Measurements from ENCODE around the gene CASZ1.

CASZ1 gene

DNA sequence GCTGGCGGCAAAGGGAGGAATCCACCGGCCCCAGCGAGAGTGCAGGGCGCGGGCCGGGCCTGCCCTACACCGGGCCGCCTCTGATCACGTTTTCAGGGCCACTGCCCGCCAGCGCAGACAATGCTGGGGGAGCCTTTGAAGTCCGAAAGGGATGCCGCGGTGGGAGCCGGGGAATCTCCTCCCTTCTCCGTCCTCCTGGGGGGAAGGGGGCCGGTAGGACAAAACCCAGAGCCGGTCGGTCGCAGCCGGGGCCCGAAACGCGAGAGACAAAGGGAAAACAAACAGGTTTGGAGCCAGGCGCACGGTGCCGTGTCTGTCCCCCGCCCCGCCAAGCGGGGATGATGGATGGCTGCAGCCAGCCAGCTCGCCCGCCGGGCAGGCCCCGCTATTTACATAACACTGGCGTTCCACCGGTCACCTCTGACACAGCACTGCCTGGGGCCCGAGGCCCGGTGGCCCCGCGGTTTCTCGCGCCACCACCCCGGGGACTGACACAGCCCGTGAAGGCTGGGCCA lies 92.0 kb downstream of the CASZ1 start:
- DNase-seq (ENCODE audit: low read depth) = no peak

DNA sequence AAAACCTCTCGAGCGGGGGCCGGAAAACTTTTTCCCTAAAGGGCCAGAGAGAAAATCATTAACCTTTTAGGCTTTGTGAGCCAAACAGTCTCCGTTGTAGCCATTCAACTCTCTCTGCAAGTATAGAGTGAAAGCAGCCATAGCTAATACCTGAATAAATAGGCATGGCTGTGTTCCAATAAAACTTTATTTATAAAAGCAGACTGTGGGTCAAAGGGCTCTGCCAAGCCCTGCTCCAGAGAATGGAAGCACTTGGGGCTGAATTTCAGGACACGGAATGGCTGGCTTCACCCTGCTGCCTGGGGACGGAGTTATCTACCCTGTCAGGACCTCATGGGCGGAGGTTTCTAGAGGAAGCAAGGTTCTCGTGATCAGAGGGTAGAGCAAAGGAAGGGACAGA lies 92.7 kb downstream of the CASZ1 start:
- DNase-seq (ENCODE audit: low read depth) = no peak

DNA sequence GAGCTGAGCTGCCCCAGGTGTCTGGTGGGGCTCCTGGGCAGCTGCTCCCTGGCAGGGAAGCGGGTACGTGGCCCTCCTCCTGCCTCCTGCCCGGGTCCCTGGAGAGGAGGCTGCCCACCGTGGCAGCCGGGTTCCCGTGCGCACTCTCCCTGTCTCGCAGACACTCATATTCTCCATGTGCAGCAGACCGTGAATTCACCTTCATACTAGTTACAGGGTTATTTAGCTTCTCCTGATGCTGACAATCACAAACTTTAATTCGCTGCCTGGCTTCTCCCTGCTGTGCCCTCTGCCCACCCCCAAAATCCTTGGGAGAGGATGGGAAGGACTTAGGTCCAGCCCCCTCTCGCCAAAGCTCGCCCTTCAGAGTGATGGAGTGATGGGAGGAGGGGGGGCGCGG lies 95.3 kb downstream of the CASZ1 start:
- no peak for DNase-seq (ENCODE audit: low read depth)

DNA sequence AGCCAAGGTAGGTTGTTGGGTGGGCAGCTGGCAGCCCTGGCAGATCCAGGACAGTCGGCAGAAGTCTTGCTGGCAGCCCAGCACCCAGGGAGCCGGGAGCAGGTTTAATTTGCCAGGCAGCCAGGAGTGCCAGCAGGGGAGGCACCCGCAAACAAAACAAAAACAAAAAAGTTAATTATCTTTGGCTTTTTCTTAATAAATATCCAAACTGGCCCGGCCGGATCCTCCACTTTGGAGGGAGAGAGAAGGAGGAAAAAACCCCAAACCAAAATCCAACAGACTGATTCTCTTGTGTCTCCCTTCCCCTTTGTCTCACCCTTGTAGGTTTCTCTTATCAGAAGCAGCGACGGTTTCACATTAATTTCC lies 97.0 kb downstream of the CASZ1 start:
- no peak for DNase-seq (ENCODE audit: low read depth)

DNA sequence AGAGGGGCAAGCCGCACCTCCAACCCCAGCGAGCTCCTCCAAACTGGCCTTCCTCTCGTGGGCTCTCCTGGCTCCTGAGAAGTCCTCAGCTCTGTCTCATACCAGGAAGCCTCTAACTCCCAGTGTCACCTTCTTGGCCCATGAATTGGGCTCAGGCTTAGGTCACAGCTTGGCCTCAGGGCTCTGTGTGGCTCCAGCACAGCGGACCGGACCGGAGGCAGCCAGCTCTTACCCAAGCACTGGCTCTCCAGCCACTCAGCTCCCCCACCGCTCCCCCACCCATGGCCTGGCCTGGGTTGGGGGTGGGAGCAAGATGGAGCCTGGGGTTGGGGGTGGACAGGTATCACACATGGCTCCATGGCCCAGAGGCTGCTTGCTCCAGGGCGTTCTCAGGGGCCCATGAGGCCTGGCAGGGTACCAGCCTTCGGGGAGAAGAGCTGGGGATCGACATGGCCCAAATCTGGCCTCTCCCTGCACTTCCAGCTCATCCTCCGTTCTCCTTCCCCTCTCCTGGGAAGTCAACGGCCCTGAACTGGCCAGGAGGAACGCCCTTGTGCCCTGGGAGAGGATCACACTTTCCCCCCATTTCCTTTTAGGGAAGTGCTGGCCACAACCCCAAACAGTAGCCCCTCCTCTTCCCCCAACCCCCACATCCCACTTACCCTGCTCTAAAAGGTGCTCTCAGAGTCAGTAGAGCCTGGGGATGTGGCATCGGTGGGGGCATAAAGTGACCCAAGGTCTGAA lies 97.5 kb downstream of the CASZ1 start:
- DNase-seq (ENCODE audit: low read depth) = no peak

DNA sequence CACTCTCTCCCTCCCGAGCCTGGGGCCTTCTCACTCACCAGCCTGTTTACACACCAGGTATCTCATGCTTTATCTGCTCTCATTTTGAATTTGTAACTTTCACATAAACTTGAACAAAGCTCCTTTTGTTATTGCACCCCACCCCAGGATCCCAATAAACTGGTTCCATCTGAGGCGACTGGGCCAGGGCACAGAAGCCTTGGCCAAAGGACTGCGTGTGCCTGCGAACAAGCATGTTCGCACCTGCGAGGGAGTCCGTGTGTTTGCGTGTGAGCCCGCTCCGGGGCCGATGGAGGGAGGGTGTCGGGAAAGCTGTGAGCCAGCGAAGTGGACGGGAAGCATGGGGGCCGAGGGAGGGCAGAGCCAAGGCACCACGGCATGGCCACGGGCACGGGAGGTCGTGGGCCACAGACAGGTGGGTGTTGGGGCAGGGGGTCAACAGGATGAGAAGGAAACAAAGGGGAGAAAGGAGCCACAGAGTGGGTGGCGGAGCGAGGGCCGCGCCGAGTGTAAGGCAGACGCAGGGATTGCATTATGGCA lies 98.8 kb downstream of the CASZ1 start:
- no peak for DNase-seq (ENCODE audit: low read depth)

DNA sequence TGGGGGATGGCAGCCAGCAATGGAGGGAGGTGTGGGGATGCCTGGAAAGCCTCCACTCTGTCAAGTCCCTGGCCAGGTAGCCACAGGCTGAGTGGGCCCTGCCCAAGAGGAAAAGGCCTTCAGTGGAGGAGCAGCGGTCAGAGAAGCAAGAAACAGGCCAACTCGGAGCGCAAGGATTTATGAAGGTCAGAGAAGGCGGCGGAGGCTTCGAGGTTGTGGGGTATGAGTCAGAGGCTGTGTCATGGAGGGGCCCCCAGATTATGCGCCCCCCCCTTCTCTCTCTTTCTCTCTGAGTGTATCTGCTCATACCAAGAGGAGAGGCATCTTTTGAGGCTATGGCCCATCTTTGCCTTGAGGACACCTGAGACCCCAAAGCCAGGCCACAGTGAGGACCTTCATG lies 99.5 kb downstream of the CASZ1 start:
- DNase-seq (ENCODE audit: low read depth) = no peak

DNA sequence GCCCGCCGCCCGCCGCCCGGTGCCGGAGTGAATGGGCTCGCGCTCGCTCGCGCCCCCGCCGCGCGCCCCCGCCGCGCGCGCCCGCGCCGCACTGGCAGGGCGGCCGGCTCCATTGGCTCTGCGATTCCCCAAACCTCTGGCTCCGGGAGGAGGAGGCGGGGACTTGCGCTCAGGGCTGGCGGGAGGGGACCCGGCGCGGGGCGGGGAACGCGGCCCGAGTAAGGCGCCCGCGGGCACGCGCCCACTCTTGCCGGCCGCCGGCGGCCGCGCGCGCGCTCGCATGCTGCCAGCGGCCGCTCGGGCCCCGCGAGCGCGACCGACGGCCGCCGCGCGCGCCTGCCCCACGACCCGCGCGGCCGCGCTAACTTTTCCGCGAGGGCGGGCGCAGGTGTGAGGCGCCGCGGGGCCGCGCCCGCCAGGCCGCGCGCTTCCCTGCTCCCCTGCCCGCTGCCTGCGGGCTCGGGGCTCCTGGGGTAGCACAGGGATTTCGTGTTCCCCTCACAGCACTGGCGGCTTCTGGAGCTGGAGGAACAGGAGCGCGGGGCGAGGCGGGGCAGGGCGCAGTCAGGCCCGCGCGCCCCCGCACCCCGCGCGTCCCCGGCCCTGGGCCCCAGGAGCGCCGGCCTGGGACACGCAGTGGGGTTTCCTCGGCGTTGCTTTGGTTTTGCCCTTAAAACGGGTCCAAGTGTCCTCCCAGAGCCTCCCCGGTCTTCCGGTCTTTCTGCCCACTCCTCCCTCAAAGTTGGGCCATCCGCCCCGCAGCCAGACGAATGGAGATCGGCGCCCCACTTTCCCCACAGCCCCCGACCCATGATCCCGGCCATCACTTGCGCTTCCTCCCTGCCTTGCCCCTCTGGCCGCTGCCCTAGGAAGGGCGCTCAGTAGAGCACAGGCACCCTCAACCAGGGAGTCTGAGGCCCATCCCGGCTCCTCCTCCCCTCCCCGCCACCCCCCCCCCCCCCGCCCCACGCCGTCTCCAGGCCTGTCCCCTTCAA lies 101.5 kb downstream of the CASZ1 start:
- DNase-seq (ENCODE audit: low read depth) = no peak

DNA sequence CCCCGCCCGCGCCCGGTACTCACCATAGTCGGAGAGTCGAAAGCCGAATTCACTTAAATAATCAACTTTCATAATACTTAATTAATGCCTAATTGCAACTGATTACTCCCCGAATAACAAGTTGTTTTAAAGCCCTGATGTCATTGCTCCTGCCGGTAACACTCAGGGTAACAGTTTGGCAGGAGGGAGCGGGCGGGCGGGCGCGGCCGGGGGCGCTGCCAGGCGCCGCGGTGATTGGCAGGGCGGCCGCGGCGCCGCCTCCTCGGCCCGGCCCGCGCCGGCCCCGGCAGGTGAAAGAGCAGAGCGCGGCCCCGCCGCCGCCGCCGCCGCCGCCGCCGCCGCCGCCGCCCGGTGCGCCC lies 102.2 kb downstream of the CASZ1 start:
- no peak for DNase-seq (ENCODE audit: low read depth)

DNA sequence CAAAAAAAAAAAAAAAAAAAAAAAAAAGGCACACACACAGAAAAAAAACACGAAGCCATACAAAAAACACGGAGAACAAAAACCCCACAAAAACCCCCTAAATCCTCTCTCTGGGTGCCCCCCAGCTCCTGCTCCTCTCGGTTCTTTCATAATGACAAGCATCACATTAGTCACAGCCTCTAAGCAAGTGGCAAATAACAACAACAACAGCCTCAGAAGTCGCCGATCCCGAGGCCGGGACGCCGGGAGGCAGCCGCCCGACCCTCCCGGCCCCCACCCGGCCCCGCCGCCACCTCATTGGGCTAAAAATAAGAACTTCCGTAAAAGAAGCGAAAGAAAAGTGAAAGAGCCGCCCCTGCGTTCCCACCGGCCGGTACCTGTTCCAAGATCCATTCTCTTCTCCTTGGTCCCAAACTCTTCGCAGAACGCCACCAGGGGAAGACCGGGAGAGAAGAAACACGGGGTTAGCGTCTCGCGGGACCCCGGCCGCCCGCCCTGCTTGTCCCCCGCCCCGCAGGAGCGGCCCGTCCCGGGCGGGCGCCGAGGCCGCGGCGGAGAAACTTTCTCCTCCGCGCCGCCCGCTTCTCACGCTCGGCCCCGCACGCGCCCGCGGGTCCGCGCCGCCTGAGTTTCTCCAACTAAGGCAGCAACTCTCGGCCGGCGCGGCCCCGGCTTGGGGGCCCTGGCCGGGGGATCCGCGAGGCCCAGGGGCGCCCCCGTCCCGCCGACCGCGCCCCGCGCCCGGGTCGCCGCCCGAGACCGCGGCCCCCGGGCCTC lies 102.8 kb downstream of the CASZ1 start:
- DNase-seq (ENCODE audit: low read depth) = no peak

DNA sequence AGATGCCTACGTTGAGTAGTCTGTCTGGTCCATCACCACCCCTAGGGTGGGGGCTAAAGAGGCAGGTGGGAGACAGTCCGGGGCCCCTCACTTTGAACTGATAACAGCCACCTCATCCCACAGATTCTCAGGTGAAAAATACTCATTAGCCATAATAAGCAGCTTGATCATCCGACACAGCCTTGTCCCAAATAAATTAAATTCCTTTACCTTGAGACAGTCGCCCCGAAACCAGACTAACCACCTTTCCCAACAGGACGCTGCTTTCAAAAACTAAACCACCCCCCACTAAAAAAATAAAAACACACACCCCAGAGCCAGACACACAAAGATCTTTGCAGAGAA lies 103.3 kb downstream of the CASZ1 start:
- DNase-seq (ENCODE audit: low read depth) = no peak

DNA sequence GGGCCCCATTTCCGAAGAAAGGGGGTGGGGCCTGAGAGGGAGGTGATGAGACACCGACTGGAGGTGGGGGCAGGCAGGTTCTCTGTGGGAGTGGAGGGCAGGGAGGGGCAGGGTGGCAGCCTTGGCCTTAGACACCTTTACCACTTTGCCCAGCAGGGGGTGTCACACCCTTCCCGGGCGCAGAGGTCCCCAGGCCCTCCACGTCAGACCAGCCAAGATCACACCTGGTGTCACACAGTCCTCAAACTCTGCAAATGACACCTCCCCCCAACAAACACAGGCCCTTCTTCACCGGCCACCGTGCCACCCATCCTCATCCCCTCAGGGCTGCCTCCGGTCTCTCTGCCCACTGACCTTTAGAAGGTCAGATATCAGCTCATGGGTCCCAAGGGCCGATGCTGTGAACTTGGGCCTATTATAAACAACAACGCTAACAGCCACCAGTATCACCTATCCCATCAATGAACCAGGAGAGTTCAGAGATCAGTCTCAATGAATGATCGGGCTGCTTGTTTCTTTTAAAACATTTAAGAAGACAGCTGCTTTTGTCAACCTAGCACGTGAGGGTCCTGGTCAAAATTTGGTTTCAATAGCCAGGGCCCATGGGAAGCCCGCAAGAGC lies 103.9 kb downstream of the CASZ1 start:
- no peak for DNase-seq (ENCODE audit: low read depth)

DNA sequence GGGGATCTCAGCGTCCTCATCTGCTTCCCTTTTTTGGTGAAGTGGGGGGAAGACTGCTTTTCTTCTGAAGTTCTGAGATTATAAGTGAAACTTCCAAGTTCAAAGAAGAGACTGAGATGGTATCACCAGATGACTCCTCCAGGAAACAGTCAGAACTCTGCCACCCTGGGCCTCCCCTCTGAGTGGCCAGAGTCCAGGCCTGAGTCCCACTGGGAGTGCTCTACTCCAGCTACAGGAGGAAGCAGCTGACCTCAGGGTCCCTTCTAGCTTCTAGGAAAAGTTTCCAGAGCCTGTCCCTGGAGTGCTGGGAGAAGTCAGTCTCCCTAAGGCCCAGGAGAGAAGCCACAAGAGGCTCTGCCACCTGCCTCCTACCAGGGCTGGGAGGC lies 104.7 kb downstream of the CASZ1 start:
- DNase-seq (ENCODE audit: low read depth) = no peak

DNA sequence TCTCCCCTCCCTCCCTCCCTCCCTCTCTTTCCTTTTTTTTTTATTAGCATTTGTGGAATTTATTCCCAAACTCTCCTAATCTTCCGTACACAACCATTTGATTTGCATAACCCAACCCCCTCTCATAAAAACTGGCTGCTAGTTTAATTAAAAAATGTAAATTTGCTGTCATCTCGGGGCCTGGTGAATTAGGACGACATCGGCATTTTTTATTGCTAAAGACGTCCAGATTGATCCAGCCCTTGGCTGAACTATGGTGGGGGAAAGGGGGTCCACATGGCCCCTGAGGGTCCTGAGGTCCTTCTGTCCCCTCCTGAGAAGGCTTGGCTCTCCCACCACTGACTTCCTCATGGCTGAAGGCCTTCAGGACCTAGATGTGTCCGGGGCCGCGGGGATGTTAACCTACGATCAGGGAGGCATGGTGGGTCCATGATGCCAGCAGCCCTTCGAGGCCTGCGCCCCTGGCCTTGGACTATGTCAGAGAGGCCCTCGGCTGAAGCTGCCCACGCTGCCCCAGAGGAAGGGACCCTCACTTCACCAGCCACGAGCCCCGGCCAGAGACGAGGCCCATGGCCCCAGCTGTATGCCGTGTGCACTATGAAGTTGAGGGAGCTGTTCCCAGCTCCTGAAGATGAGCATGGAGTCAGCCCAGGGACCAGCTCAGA lies 105.2 kb downstream of the CASZ1 start:
- DNase-seq (ENCODE audit: low read depth) = no peak

DNA sequence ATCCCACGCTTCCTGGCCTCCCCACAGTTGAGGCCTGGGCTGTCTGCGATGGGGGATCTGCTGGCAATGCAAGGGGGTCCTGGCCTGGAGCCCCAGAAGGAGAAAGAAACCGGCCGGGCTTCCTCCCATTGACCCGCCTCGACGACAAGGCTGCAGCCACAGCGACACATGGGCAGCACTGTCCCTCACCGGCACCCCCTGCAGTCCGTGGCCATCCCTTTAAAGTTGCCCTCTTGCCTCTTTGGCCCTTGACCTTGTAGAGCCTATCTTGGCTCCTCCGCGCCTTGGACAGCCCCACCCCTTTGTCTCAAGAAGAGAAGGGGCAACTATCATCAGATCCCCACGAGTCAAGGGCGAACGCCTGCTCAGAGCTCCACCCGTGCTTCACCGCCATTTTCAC lies 106.0 kb downstream of the CASZ1 start:
- DNase-seq (ENCODE audit: low read depth) = no peak

DNA sequence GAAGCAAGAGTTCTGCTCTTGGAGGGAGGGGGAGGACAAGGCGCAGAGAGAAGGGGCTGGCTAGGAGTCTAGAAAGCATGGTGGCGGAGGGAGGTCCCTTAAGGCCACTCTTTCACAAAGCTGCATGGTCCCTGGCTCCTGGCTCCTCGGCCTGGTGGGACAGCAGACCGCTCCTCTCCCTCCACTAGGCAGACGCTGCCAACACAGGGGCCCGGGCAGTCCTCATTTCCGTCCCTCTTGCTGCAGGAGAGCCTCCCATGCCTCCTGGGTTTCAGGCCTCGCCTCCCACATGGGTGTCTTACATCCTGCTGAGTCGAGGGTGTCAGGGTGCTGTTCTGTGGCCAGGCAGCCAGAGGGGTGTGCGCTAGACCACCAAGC lies 108.0 kb downstream of the CASZ1 start:
- no peak for DNase-seq (ENCODE audit: low read depth)

DNA sequence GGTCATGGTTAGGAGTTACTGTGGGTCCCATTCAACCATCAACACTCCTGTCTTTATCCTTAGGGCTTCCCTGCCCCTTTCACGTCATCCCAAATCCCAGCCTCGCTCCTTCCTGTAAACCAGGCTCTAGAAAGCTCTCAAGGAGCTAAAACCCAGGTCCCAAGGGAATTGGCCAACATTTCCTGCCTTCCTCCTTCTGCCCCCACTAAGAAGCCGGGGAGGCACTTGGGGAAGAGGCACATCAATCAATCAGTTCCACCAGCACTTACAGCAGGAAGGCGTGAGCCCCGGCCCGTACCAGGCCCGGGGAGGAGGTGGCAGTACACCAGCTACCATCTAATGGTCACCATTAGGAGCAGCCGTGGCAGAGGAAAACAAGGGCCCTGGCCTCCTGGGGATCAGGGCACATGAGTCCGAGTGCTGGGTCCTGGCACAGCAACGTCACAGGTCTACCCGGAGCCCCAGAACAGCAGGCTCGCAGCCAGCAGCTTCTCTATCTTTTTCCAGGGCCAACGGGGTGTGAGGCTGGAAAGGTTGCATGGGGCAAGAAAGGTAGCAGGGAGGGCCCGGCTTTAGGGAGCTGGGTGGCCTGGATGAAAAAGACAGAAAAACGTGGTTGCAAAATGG lies 108.6 kb downstream of the CASZ1 start:
- DNase-seq (ENCODE audit: low read depth) = no peak

DNA sequence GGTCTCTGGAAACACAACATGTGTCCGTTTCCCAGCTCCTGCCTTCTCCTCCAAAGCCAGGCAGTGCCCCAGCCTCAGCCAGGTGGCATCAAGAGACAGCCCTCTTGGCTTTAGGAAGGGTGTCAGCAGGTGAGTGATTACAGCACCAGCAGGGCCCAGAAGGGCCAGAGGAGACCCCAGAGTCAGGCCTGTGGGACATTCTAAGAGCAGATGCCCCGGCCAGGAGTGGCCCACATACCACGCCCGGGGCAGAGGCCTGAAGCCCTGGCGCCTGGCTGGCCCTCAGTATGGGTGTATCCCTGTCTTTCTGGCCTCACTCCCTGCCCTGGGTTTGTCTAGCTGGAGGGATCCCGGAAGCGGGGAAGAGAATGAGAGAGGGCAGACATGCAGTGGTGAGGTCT lies 109.2 kb downstream of the CASZ1 start:
- no peak for DNase-seq (ENCODE audit: low read depth)

DNA sequence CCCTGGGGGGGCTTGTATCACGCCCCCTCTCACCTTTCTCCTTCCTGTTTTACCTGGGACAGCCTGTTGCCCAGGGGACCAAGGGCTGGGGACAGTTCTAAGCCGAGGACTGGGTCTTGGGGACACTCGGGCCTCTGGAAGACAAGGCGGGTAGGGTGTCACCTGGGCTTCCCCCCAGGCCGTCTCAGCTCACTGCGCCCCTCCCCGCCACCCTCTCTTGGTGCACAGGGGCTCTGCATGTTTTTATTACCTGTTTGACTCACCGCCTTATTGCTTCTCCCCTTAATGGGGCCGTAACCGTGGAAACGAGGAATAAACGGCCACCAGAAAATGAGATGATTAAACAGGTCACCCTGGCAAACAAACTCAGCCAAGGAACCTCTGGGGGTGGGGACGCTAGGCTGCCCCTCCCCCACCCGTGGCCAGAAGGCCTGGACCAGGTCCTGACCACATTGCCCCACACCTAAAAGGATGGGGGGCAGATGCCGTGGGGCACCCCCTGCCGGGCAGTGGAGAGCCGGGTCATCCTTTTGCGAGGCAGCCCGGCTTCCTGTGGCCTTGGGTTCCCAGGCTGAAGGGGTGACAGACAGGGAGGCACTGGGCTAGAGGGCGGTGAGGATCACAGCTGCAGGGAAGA lies 109.9 kb downstream of the CASZ1 start:
- no peak for DNase-seq (ENCODE audit: low read depth)

DNA sequence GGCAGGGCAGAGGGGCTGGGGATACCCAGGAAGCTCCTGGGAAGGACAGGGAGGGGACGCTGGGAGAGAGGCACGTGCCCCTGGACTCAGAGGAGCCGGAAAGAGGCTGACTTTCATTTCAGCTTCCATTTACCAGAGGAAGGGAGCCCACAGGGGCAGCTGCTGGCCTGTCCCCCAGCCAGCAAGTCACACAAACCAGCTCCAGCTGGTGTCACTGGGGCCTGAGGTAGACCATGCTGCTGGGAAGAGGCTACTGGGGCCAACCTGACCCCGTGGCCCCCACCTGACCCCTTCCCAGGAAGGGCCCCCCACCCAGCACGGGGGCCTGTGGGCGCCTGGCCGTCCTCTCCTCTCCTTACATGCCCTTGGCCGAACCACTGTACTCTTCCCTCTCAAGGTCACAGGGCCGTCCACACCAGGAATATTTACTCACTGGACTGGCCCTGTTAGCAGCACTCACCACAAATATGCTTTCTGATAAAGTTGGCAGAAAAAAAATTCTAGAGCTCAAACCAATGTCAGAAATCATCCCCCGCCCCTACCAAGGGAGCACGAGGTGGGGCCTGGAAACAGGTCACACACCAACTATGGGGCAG lies 110.5 kb downstream of the CASZ1 start:
- DNase-seq (ENCODE audit: low read depth) = no peak

All from non-pigmented ciliary epithelial cell (primary cell).